GDM1 (cell line): ENCODE data around the gene FRMD4A.
"Not testable (repeated sequence)": the region's sequence is repeated elsewhere in the genome, so short reads cannot be mapped to it uniquely, and the experiment has no call there.

Experiments
- DNase-seq: peaks from one replicate; lab custom pipeline; 2025; lab: John Stamatoyannopoulos, UW

Gene FRMD4A

GRCh38 chr10:13950543-13950939, 380.2 kb downstream of the FRMD4A start:
- no peak for DNase-seq

GRCh38 chr10:13949844-13950542, 380.7 kb downstream of the FRMD4A start:
- DNase-seq, result no peak

DNA sequence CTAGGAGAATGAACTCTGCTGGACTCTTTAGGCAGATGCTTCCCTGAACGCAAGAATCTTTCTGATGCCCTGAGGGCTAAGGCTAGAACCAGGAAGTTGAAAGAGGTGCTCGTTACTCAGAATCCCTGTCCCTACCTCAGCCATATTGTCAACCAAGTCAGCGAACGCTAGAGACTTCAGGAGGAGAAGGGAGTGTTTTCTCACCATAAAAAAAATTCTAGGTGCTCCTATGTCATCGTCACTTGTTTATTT, 384.6 kb downstream of the FRMD4A start:
- DNase-seq, result no peak

- no peak for DNase-seq
Measured at GRCh38 chr10:13945390-13946208, 385.1 kb downstream of the FRMD4A start.

- no peak for DNase-seq
Measured at GRCh38 chr10:13944823-13945222, 385.9 kb downstream of the FRMD4A start.

DNA sequence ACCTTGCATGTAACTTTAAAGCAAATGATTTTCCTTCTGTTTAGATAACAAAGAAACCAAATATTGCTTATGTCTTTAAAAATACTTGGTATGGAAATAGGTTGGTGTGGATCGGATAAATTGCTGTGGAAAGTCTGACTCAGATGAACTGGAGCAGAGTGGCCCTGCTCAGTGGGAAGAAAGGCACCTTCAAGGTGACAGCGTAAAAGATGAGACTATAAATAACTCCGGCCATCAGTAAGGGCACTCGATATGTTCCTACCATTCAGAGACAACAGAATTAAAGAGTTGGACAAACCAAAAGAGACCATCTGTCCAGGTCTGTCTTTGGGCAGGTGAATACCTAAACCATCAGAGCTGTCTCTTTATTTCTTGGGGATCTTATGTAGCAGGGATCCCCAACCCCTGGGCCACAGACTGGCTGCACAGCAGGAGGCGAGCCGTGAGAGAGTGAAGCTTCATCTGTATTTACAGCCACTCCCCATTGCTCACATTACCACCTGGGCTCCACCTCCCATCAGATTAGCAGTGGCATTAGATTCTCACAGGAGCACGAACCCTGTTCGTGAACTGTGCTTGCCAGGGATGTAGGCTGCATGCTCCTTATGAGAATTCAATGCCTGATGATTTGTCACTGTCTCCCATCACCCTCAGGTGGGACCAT, 386.9 kb downstream of the FRMD4A start:
- no peak for DNase-seq

GRCh38 chr10:13942035-13942434, 388.7 kb downstream of the FRMD4A start:
- no peak for DNase-seq

- no peak for DNase-seq
Measured at GRCh38 chr10:13939391-13939790, 391.3 kb downstream of the FRMD4A start.

GRCh38 chr10:13938950-13939349, 391.8 kb downstream of the FRMD4A start:
- no peak for DNase-seq

DNA sequence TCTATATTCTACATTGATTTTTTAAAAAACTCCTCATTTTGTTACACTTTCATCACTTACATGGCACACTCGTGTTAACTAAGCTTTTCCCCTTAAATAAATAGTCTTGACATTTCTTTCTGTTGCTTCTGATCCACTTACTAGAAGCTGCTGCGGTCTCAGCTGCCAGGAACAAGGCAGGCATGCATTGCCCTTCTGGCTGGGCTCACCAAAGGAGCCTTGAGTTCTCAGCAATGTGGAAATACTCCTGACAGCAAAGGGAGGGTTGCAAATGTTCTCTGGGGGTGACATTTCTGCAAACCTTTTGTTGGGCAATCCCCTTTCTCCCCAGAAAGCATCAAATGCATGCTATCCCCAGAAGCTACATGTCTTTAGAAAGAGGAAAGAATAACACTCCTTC, 393.9 kb downstream of the FRMD4A start:
- DNase-seq, result no peak

DNA sequence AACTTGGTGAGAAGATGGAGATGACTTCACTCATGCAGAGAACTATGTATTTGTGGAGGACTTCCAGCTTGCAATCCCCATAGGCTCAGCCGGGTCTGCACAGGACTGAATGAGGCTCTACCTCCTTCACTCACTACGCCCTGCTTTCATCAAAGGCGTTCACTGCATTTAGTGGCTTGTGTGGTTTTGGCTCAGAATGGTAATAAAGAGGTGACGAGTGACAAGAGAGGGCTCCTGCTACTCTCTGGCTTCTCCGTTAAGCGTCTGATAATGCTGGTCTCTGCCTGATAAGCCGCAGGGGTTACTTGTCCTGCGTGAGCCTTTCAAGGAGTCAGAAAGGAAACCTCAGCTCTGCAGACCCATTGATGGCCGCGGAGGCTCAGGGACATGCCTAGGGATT, 400.6 kb downstream of the FRMD4A start:
- no peak for DNase-seq

- DNase-seq, result no peak
Measured at GRCh38 chr10:13928451-13928850, 402.3 kb downstream of the FRMD4A start.

DNA sequence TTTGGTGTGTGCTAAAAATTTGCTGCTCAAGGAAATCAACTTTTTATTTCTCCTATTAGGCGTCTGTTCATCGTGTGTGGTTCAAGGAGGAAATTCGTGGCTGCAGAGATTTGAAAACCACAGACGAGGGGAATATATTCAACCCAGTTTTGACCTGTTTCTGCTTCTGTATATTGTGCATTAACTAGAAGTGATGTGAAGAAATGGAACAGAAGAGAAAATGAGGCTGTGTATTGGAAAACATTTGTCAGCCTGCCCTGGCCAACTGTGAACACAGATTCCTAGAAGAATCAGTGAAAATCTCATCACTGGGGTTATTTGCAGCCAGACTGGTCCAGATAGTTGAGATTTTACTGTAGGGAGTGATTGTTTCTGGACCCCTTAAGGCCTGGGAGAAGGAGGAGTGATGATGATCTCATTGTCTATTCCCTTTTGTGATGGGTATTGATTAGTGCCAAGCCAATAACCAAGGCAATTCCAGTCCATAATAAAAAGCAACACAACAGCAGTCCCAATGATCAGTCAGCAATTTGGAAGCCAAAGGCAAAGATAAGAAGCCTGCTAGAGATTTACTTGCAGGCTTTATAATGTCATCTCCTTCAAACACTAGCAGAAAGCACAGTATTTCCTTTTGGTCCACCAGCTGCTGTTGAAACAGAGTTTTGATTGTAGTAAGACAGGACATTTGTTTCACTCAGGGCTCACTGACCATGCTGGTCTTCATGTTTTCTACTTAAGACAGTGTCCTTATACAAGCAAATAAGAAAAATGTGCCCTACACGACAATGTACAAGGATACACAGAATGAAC, 404.5 kb downstream of the FRMD4A start:
- DNase-seq, result no peak

DNA sequence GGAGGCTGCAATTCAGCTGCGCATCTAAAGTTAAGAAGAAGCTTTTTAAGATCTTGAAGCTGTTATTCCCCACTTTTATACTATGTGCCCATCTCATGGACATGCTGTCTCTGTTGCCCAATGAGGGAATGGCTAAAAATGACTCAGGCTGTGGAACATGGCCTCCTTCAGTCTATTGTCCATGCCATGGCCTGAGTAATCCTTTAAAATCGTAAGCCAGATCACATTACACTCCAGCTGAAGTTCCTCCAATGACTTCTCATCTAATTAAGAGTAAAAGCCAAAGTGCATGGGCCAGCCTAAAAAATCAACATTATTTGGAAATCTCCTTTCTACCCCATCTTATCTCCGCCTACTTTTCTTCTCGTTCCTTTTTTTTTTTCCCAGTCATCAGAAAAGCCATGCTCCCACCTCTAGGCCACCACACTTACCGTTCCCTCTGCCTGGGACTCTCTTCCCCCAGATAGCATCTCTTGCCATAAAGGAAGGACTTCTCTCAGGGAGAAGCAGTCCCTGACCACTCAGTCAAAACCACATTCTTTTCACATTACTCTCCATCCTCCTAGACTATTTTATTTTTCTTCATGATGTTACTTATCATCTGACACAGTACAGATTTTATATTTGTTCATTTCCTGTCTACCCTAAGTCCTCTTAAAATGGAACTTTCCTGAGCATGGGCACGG, 406.5 kb downstream of the FRMD4A start:
- DNase-seq, result no peak

DNA sequence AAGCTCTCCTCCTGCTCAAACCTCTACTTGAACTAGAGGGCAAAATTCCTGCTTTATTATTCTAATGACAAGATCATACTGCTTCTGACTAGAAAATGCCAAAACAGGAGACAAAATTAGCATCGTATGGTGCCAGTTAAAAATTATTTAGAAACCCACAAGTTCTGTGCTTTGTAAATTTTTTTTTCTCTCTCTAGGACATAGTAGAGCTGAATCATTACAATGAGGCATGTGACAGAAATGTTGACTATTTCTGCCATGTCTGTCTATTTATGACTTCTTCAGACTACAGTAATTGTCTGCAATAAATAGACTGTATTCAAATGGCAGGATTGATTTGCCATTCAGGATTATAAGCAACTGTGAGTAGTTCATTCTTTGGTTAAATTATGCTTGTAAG, 408.1 kb downstream of the FRMD4A start:
- DNase-seq, result no peak

DNA sequence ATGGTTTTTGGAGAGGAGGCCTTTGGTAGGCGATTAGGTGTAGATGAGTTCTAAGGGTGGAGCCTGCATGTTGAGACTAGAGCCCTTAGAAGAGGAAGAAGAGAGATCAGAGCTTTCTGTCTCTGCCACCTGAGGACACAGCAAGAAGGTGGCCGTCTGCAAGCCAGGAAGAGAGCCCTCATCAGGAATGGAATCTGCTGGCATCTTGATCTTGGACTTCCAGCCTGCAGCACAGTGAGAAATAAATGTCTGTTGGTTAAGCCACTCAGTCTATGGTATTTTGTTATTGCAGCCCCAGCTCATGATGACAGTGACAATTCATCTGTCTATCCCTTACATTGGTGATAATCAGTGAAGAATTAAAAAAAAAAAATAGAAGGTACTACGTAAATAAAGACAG, 408.8 kb downstream of the FRMD4A start:
- DNase-seq, result no peak

GRCh38 chr10:13921131-13921530, 409.6 kb downstream of the FRMD4A start:
- DNase-seq, result not testable (repeated sequence)

- no peak for DNase-seq
Measured at GRCh38 chr10:13920465-13920864, 410.3 kb downstream of the FRMD4A start.

GRCh38 chr10:13920031-13920430, 410.7 kb downstream of the FRMD4A start:
- DNase-seq, result no peak

DNA sequence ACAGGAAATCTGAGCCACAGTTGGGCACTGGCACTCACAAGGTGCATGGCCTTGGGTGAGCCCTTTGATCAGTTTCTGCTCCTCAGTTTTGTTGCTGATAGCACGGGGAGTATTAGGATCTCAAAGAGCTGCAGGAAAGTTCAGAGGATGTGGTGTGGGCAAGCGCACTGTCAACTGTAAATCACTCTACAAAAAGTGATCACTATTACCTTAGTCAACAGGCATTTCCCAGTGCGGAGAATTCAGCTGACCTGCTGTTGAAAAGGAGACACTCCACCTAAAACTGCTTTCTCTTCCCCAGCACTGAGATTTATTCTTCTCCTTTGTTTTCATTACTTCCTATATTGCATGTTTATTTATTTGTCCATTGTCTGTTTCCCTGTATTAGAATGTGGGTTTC, 412.9 kb downstream of the FRMD4A start:
- DNase-seq, result no peak

DNA sequence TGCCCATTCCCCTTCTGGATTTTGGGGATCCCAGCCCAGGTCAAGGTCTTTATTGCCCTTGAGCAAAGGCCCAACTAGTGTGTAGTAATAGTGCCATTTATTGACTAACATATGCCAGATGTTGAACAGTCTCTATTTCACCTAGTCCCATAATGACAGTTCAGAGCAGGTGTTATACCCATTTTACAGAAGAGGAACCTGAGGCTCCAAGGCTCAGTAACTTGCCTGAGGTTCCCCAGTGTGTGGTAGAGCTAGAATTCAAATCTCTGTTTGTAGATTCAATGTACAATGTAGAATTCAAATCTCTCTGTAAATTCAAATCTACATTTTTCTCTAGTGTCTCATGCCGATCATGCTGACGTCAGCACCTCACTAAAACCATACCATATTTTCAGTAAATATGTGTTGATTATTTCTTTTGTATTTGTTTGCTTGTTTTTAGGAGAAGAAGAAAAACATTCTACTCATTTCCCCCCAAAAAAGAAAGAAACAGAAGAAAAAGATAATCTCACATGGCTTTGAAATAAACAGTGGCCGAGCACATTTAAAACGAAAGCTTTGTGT, 414.3 kb downstream of the FRMD4A start:
- DNase-seq, result no peak

DNA sequence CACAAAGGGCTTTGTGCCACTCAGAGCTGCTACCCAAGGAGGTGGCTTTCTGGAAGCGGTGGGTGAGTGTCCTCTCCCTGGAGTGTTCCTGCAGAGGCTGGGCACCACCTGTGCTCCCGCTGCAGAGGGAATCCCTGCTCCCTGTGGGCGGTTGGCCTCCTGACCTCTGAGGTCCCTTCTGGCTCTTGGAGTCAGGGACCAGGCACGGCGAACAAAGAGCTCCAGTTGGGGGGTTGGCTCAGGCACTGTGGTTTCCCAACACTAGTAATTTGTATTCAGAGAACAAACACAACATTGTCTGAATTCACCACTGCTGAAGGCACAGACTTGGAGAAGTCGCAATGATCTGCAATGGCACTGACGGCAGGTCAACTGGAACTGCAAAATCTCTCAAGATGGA, 415.0 kb downstream of the FRMD4A start:
- DNase-seq, result no peak
